Measurements from ENCODE around the gene SFXN1.
A peak's percentile ranks its signal among the peaks of the same experiment; 100 is the strongest.
"Not testable (repeated sequence)": the region's sequence is repeated elsewhere in the genome, so short reads cannot be mapped to it uniquely, and the experiment has no call there.

Gene SFXN1

DNA sequence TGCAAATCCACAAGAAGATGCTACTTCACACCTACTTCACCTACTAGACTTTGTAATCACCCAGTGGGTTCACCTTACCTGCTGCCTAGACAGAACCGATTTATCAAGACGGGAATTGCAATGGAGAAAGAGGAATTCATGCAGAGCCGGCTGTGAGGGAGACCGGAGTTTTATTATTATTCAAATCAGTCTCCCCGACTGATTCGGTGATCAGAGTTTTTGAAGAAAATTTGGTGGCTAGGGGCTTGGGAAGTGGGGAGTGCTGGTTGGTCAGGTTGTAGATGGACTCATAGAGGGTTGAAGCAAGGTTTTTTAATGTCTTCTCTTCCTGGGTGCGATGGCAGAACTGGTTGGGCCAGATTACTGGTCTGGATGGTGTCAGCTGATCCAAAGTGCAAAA lies 23.4 kb downstream of the SFXN1 start:
- DNase-seq, result no peak

GRCh38 chr5:175507671-175508070 lies 29.3 kb downstream of the SFXN1 start:
- DNase-seq, result peak; percentile 38 to 46

DNA sequence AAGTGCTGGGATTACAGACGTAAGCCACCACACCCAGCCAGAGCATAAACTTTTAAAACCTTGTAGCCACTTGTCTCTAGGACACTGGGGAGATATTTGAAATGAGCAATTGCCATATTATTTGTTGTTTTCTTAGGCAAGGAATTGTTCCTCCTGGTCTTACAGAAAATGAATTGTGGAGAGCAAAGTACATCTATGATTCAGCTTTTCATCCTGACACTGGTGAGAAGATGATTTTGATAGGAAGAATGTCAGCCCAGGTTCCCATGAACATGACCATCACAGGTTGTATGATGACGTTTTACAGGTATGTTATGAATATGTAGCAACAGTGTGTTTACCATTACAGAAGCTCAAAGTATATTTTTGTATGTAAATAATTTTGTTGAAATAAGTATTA lies 30.5 kb downstream of the SFXN1 start:
- DNase-seq, result no peak

DNA sequence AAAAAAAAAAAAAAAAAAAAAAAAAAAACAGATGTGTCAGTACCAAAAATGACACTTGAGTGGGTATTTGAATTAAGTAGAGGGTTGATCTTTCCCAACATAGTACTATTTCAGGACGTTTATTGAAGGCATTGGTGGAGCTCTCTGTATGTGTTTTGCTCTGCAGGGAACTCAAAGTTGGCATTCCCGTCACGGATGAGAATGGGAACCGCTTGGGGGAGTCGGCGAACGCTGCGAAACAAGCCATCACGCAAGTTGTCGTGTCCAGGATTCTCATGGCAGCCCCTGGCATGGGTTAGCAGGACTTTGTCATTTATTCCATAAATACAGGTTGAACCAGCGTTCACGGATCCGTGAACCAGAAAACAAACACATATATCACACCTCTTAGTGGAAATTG lies 34.9 kb downstream of the SFXN1 start:
- no peak for DNase-seq

GRCh38 chr5:175513726-175514125 lies 35.4 kb downstream of the SFXN1 start:
- no peak for DNase-seq

DNA sequence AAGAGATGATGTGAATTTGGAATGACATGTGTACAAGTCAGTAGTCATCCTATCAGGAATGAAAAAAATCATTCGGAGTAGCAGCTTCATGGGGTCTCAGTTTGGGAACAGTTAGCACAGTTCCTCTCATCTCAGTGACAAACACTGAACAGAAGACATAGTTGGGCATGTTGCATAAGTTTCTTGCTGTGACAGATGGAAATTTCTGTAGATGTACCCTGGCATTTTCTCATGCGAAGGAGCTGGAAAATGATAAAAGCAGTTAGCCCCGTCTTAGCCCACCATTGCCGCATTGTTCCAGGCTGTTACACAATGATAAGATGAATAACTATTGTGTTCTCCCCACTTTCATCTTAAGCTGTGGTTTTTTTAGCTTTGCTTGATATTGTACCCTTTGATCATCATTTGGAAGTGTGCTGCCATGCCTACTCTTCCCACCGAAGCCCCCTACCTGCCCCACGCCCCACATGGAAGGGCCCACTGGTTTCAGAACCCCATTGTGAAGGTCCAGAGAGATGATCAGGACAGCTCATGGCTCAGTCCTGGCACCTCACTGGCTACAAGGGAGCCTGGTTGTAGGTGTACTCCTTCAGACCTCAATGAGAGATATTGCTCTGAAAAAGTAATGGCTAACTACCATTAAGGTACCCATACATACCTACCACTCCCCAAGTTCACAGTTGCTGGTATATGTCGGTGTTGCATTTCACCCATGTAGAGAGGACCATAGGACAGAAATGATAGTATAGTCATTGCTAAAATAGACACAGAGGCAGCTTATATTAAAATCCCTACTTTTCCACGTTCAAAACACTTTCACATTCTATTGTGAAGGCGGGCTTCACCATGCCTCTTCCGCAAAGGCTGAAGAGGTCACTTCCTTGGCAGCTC lies 38.8 kb downstream of the SFXN1 start:
- peak in 1 of 2 experiments; percentile 40 for DNase-seq

- peak; percentile 83 to 86 for DNase-seq
Observed at GRCh38 chr5:175517824-175518450, 39.6 kb downstream of the SFXN1 start.

DNA sequence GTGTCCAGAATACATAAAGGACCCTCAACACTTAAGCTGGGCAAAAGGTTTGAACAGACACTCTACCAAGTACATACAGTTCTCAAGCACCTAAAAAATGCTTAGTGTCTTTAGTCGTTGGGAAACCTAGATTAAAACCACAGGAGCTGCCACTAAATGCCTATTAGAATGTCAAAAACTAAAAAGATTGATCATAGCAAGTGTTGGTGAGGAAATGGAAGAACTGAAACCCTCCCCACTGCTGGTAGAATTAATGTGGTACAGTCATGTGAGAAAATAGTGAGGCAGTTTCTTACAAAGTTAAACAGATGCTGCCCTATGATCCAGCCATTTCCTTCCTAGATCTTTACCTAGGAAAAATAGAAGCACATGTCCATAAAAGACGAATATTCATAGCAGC lies 40.6 kb downstream of the SFXN1 start:
- no peak for DNase-seq

- DNase-seq, result peak; percentile 34 to 38
Observed at GRCh38 chr5:175520321-175520720, 42.0 kb downstream of the SFXN1 start.

DNA sequence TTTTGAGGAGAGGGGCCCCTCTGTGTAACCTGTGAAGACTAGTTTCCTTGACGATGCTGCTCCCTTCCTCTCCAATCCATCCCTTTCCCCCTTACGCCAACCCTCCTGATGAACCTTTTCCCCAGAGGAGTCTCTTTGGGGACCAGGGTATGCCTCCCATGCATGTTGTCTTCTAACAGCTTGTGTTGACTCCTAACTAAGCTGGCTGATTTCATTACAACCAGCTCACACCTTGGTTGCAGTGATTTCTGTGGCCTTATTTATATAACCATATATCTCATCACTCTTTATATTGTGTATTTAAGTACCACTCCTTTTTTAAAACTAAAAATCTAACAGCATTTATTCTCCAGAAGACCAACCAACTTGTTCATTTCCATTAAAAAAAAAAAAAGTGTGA lies 42.5 kb downstream of the SFXN1 start:
- DNase-seq, result no peak

DNA sequence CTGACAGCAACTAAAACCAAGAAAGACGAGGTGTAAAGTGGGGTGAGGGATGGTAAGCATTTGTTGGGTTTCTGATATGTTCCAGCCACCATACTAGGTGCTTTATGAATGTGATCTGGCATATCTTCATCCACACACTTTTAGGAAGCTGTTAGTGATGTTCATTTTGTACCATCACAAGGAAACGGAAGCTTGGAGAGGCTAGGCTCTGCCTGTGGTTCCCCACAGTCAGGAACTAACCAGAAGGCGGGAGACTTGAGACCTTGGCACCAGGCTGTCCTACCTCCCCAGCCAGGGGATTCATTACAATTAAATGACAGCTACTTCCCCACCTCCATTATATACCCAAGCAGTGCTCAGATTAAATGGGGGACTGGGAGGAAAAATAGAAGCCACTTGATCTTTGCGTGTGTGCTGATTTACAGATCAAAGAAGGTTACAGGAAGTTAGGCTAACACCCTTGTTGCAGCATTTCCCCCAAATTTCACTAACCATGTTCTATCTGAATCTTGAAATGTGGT lies 43.0 kb downstream of the SFXN1 start:
- DNase-seq, result no peak

DNA sequence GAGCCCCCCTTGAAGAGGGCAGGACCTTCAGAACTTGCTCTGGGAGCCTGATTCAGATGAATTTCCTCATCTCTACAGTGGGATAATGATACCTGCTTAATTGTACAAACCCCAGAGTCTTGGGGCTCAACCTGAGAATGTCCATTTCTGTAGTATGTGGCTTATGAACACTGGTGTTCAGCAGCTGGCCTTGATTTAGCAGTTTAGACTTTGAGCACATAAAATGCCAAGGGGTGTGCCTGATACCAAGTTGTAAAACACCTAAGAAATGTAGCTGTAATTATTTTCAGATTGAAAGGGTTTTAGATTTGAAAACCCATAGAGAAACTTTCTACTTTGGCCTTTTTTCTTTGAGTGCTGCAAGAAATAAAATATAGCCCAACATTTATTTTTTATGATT lies 44.9 kb downstream of the SFXN1 start:
- no peak for DNase-seq

DNA sequence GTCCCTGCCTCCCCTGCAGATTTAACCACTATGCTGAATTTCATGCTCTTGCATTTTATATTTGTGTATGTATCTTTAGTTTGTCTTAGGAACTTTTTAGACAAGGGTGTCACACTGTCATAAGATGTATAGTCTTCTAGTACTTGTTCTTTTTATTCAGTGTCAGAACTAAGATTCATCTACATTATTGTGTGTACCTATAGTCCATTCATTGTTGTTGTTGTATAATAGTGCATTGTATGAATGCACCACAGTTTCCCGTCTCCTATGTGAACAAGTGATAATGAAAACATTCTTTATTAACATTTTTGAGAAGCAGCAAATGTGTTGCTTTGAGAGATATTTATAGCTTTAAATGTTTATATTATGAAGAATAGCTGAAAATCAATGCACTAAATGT lies 45.9 kb downstream of the SFXN1 start:
- no peak for DNase-seq

DNA sequence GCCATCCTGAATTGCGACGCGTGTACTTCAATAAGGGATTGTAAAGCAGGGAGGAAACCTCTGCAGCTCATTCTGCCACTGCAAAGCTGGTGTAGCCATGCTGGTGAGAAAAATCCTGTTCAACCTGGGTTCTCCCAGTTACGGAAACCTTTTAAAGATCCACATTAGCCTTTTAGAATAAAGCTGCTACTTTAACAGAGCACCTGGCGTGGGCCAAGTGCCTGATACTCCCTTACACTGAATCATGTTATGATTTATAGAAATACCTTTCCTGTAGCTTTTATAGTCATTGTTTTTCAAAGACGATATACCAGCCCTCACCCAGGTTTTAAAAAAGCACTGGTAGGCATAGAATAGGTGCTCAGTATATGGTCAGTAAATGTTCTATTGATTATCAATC lies 48.3 kb downstream of the SFXN1 start:
- no peak for DNase-seq

DNA sequence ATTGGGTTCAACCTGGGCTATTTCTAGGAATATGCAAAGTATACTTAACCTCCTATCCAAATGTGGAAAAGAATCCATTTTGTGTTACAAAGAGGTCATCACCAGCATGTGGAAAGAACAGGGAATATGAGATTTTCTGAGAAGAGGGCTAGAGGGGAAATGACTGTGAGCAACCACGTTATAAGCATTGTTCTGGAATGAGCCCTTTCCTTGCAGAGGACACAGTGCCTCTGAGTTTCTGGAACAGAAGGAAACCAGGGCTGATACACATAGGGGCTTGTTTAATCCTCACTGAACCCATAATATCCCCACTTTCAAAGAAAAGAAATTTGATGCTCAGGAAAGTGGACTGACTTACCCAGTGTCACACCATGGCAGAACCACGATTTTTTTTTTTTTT lies 53.0 kb downstream of the SFXN1 start:
- no peak for DNase-seq

DNA sequence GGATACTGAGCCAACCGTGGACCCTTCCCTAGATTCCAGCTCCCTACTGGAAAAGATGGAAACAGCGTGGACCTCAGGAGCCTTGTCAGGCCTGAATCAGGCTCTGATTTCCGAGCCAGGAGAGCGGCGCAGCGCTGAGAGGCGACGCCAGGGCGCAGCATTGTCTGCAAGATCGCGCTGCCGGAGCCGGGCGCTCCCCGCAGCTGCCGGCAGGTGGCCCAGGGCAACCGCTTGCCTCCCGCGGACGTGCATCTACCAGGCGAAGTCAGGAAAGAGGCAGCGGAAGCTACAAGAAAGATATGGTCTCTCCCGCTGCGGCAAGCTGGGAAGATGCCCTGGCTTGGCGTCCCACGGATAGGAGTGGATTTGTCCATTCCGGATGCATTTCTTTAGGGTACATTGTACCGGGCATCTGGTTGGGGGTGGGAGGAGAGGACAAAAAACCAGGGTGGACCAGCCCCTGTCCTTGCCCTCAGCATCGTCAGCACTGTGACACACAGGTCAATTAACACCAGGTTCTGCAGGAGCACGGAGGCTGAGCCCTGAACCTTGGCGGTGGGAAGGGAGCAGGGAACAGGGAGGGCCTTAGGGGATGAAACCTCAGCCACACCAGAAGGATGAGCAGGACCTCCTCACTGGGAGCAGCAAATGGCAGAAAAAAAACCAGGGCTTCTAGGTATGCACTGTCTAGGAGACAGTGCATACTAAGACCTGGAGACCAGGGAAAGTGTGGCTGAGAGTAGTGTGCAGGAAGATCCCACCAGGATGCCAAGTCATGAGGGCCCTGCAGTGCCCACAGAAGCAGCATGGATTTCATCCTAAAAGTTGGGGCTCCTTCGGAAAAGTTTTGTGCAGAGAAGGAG lies 55.9 kb downstream of the SFXN1 start:
- peak; percentile 81 to 82 for DNase-seq

DNA sequence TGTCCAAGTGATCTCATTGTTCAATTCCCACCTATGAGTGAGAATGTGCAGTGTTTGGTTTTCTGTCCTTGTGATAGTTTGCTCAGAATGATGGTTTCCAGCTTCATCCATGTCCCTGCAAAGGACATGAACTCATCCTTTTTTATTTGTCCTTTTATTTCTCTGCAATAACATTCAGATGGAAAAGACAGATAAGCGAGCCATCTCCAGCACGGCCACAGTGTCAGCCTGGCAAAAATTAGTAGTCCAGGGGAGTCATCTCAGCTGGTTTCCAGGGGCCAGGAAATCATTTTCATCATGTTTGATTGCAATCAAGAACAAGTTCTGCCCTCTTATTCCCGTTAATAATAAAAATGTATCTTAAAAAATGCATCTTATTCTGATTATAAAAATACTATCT lies 57.0 kb downstream of the SFXN1 start:
- DNase-seq, result not testable (repeated sequence)

- DNase-seq, result no peak
Observed at GRCh38 chr5:175535796-175536195, 57.4 kb downstream of the SFXN1 start.

DNA sequence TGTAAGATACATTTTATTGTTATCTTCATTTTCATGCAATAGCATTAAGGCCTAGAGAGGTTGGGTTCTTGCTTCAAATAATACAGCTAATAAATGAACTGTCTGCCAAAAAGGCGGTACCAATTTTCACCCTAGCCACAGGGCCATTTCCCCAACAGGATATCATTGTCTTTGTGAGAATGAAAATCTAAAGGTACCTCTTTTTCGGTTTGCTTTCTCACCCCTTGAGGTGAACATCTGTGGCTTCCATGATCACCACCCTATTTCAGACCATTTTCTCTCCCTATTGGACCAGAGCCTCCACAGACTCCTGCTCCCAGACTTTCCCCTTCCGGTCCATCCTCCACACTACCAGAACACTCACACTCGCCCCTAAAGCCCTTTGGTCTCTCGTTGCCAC lies 60.2 kb downstream of the SFXN1 start:
- no peak for DNase-seq

DNA sequence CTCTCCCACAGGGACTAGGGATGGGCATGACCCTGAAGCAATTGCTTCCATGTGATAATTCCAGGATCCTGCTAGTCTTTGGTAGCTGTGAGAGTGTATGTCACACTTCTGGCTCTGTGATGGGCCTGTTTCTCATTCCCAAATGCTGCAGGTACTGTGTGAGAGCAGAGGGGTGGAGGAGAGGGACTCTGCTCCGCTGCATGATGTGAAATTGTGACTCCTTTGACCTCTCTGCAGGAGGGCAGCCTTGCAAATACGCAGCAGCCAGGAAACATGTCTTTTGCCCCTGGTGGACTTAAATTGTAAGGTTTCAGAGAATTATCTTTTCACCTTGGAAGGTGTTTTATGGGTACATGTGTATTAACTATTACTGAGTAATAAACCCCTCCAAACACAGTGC lies 61.6 kb downstream of the SFXN1 start:
- no peak for DNase-seq

- DNase-seq, result no peak
Observed at GRCh38 chr5:175541264-175541663, 62.9 kb downstream of the SFXN1 start.

- DNase-seq, result no peak
Observed at GRCh38 chr5:175542232-175542965, 64.0 kb downstream of the SFXN1 start.

DNA sequence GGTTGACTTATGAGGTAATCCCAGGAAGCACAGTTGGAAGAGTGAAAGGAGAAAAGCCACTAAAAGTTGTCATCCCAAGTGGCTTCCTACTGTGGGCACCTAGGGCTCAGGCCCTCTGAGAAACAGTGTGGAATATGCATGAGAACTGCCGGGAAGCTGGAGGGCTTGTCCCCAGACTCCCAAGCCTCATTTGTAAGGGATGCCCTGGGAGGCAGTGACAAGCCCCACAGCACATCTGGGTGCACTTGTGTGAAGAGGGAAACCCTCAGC lies 64.5 kb downstream of the SFXN1 start:
- DNase-seq, result no peak

Measured in activated CD4-positive, alpha-beta T cell treated with anti-CD3 and anti-CD28 coated beads, Interleukin-2, amount 50 U/mL, for 4 hours (primary cell).